SK-N-SH (cell line): ENCODE measurements around the gene FHL2. TPM values are rescaled to one million over a fixed set of nuclear protein-coding genes. Genes with fewer than 3 reads are reported as not detected.

Experiments used
- CTCF ChIA-PET: fragments of 300-600, 350-600 bp; formaldehyde crosslinking; extraction: SDS; loops from one replicate; lab custom pipeline; 2021; lab: Yijun Ruan, JAX
- POLR2A ChIA-PET: fragments of 350-600 bp; sonication (Branson Sonifier 250); formaldehyde crosslinking; extraction: SDS; loops from one replicate; lab custom pipeline; 2020; ENCODE audit warnings: antibody characterized with exemption, inconsistent platforms; lab: Yijun Ruan, JAX
- DNase-seq: peaks from one replicate; pipeline ENCODE4 v3.0.0; 2012
- H2AFZ ChIP-seq: fragments of 200-600 bp; sonication (generic); 2 replicates; pipeline ENCODE4 v1.8.1; 2016; ENCODE audit warnings: antibody characterized with exemption, mild to moderate bottlenecking, low read depth
- H3F3A ChIP-seq: fragments of 200-600 bp; sonication (generic); replicated peaks from 2 replicates; pipeline ENCODE3; 2016; ENCODE audit warnings: antibody characterized with exemption, mild to moderate bottlenecking; ENCODE audit not compliant: insufficient read depth
- H3K27ac ChIP-seq, 2 experiments: fragments of 200-500 bp in 1 of 2; fragments of 200-600 bp in 1 of 2; sonication (Bioruptor generic) in 1 of 2; sonication (generic), shearing (Covaris generic) in 1 of 2; 2 replicates each; pipeline versions ENCODE4 v1.5.1 to v1.6.1; 2014 to 2016; ENCODE audit warnings: low read depth in 2 of 2, inconsistent platforms in 1 of 2, low read length in 1 of 2, mild to moderate bottlenecking in 1 of 2, mixed read lengths in 1 of 2
- H3K27me3 ChIP-seq: fragments of 200-600 bp; sonication (generic), shearing (Covaris generic); 2 replicates; pipeline ENCODE4 v1.6.1; 2016; ENCODE audit warnings: mixed run types; ENCODE audit not compliant: insufficient read depth
- H3K36me3 ChIP-seq, 2 experiments: fragments of 200-500 bp in 1 of 2; fragments of 200-600 bp in 1 of 2; sonication (Bioruptor generic) in 1 of 2; sonication (generic) in 1 of 2; replicated peaks in 1 of 2; 2 replicates each; pipeline versions ENCODE3 to v1.5.1; 2014 to 2016; ENCODE audit warnings: low read length in 1 of 2, mild to moderate bottlenecking in 1 of 2; ENCODE audit not compliant: insufficient read depth in 2 of 2, control insufficient read depth in 1 of 2
- H3K4me1 ChIP-seq, 2 experiments: fragments of 200-500 bp in 1 of 2; fragments of 200-600 bp in 1 of 2; sonication (Bioruptor generic) in 1 of 2; sonication (generic), shearing (Covaris generic) in 1 of 2; 2 replicates each; pipeline versions ENCODE4 v1.5.1 to v1.6.1; 2014 to 2016; ENCODE audit warnings: low read depth in 1 of 2, low read length in 1 of 2, mixed run types in 1 of 2; ENCODE audit not compliant: insufficient read depth in 2 of 2, control insufficient read depth in 1 of 2
- H3K4me2 ChIP-seq: fragments of 200-600 bp; sonication (generic), shearing (Covaris generic); 2 replicates; pipeline ENCODE4 v1.6.1; 2017; ENCODE audit warnings: mixed run types
- H3K4me3 ChIP-seq, 2 experiments: fragments of 200-500 bp in 1 of 2; fragments of 200-600 bp in 1 of 2; sonication (Bioruptor generic) in 1 of 2; sonication (generic), shearing (Covaris generic) in 1 of 2; 2 replicates each; pipeline versions ENCODE4 v1.5.1 to v1.8.1; 2014 to 2016; ENCODE audit warnings: low read depth in 2 of 2, inconsistent platforms in 1 of 2, low read length in 1 of 2, mild to moderate bottlenecking in 1 of 2, mixed read lengths in 1 of 2, moderate library complexity in 1 of 2
- H3K79me2 ChIP-seq: fragments of 200-600 bp; sonication (generic); 2 replicates; pipeline ENCODE4 v1.8.1; 2017; ENCODE audit warnings: mild to moderate bottlenecking; ENCODE audit not compliant: insufficient read depth
- H3K9ac ChIP-seq: fragments of 200-600 bp; sonication (generic); 2 replicates; pipeline ENCODE4 v1.6.1; 2017; ENCODE audit warnings: mixed run types
- H3K9me2 ChIP-seq: fragments of 200-600 bp; sonication (generic); 2 replicates; pipeline ENCODE4 v1.6.1; 2017; ENCODE audit warnings: mixed run types
- H3K9me3 ChIP-seq: fragments of 200-600 bp; sonication (generic); 2 replicates; pipeline ENCODE4 v1.6.1; 2017; ENCODE audit warnings: mixed run types, mild to moderate bottlenecking, moderate library complexity
- H4K20me1 ChIP-seq: fragments of 200-600 bp; sonication (generic); 2 replicates; pipeline ENCODE4 v1.6.1; 2017; ENCODE audit warnings: mild to moderate bottlenecking, mixed run types; ENCODE audit not compliant: insufficient read depth
- ELF1 ChIP-seq: IDR thresholded peaks from 2 replicates; pipeline ENCODE4 v1.4.0; 2012
- EP300 ChIP-seq, 2 experiments: IDR thresholded peaks; 2 replicates each; pipeline versions ENCODE4 v1.4.0 to v1.6.1; 2012; ENCODE audit warnings: borderline replicate concordance in 1 of 2, low read depth in 1 of 2, low read length in 1 of 2
- FOSL2 ChIP-seq: IDR thresholded peaks from 2 replicates; pipeline ENCODE4 v1.4.0; 2012; ENCODE audit warnings: low read depth, mild to moderate bottlenecking, moderate library complexity, borderline replicate concordance
- FOXM1 ChIP-seq: IDR thresholded peaks from 2 replicates; pipeline ENCODE4 v1.4.0; 2012; ENCODE audit warnings: low read depth, mild to moderate bottlenecking
- GABPA ChIP-seq: IDR thresholded peaks from 2 replicates; pipeline ENCODE4 v1.4.0; 2012; ENCODE audit warnings: low read depth, mild to moderate bottlenecking
- GATA2 ChIP-seq: sonication (generic); formaldehyde crosslinking; IDR thresholded peaks from 2 replicates; pipeline ENCODE4 v1.5.0; 2020; ENCODE audit warnings: mild to moderate bottlenecking, missing genetic modification reagents
- IRF3 ChIP-seq: fragments of 150-350 bp; IDR thresholded peaks from 2 replicates; pipeline ENCODE4 v1.6.1; 2016; ENCODE audit warnings: mild to moderate bottlenecking, low read depth, low read length
- JUND ChIP-seq: IDR thresholded peaks from 2 replicates; pipeline ENCODE4 v1.4.0; 2012
- MEF2A ChIP-seq: IDR thresholded peaks from 2 replicates; pipeline ENCODE4 v1.4.0; 2012; ENCODE audit warnings: low read depth, borderline replicate concordance
- MXI1 ChIP-seq: IDR thresholded peaks from 2 replicates; pipeline ENCODE4 v1.6.1; 2012; ENCODE audit warnings: mild to moderate bottlenecking, low read depth, low read length, improper control_type of control experiment
- RAD21 ChIP-seq: IDR thresholded peaks from 2 replicates; pipeline ENCODE4 v1.6.1; 2012; ENCODE audit warnings: mild to moderate bottlenecking, low read length
- RCOR1 ChIP-seq: fragments of 150-350 bp; IDR thresholded peaks from 2 replicates; pipeline ENCODE4 v1.6.1; 2017; ENCODE audit warnings: antibody characterized with exemption, low read length
- RXRA ChIP-seq: IDR thresholded peaks from 2 replicates; pipeline ENCODE4 v1.4.0; 2012; ENCODE audit warnings: low read depth, mild to moderate bottlenecking, borderline replicate concordance
- SMC3 ChIP-seq: IDR thresholded peaks from 2 replicates; pipeline ENCODE4 v1.6.1; 2012; ENCODE audit warnings: low read depth, low read length, improper control_type of control experiment
- TCF12 ChIP-seq: IDR thresholded peaks from 2 replicates; pipeline ENCODE4 v1.4.0; 2012
- USF1 ChIP-seq: IDR thresholded peaks from 2 replicates; pipeline ENCODE4 v1.4.0; 2012; ENCODE audit warnings: low read depth, borderline replicate concordance
- YY1 ChIP-seq: IDR thresholded peaks from 2 replicates; pipeline ENCODE4 v1.4.0; 2012; ENCODE audit warnings: low read depth, mild to moderate bottlenecking
- WGBS: methylation state at CpG from one replicate; pipeline ENCODE4 v1.1.6; 2017; ENCODE audit warnings: low lambda C conversion rate; 5-methylcytosine and 5-hydroxymethylcytosine counted together
- polyA plus RNA-seq, 3 experiments: library from polyadenylated mRNA; depleted of rRNA; stranded (reverse); fragments of >200 nt; gene quantifications; 2 replicates each; pipeline ENCODE4 v1.2.3, GENCODE V29; 2012
- TF ChIP-seq, protein P1 (sequence below): IDR thresholded peaks from 2 replicates; pipeline ENCODE4; 2012

FHL2 gene
- polyA plus RNA-seq, 1 of the 3 experiments (the other 2 are of a cell fraction) = 31.7 TPM

DNA sequence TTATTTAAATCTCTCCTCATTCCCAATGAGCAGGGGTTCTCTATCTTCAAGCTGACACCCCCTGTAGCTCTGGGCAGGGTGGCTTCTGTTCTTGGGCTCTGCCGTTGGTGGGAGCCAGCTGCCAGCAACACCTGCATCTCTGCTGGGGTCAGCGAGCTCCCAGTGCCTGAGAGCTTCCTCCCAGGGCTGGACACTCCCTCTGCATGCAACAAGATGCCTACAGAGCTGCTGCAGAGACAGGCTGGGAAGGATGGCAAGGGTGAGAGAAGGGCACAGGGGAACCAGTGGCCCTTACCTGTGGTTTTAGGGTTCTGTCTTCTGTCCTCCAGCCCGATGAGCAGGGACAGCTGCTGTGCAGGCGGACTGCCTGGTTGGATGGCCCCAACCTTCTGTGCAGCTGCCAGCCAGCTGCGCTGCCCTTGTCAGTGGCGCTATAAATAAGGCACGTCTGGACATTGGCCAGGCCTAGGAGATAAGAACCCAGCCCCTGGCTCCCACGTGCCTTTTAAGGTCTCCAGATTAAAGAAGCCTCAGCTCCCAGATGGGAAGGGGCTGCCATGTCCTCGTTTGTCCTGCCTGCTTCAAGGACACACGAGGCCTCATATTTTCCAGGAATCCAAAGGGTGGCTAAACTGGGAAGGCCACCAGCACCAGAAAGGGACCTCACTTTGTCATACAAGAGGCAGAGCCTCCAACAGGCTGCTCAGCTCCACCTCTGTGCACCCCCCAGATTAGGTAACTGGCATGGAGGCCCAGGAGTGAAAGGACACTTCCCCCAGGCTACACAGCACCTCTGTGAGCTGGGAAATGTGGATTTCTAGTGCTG lies 39.5 kb upstream of the FHL2 start (continued):
- TF ChIP-seq, protein P1, sequence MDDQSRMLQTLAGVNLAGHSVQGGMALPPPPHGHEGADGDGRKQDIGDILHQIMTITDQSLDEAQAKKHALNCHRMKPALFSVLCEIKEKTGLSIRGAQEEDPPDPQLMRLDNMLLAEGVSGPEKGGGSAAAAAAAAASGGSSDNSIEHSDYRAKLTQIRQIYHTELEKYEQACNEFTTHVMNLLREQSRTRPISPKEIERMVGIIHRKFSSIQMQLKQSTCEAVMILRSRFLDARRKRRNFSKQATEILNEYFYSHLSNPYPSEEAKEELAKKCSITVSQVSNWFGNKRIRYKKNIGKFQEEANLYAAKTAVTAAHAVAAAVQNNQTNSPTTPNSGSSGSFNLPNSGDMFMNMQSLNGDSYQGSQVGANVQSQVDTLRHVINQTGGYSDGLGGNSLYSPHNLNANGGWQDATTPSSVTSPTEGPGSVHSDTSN = peak; percentile 53; the same call in 1 of the 2 replicates
- no peak for TF ChIP-seq JUND
- no peak for TF ChIP-seq YY1
- TF ChIP-seq SMC3 = no peak
- TF ChIP-seq USF1 = no peak
- TF ChIP-seq, all 33 proteins: peak for 8

GRCh38 chr2:105437708-105438103 lies 38.9 kb upstream of the FHL2 start:
- Histone ChIP-seq H4K20me1 (no peaks in the 10 kb centered on the region), H3K27me3 (0 out of 2 replicates have a peak, but pooled peaks cover 4% of the 10 kb centered on the region), H3F3A (peaks cover 7% of the 10 kb centered on the region), H3K4me3 (no peak overlapping the region; a peak in 1 of 4 replicates), H3K9ac (no peak overlapping the region), H3K4me1 (peaks cover 0 to 17% of the 10 kb centered on the region in 2 experiments; a peak in 2 of 4 replicates), H2AFZ (no peak overlapping the region), H3K9me3 (no peaks in the 10 kb centered on the region), H3K36me3 (no peaks in the 10 kb centered on the region), H3K79me2 (no peaks in the 10 kb centered on the region), H3K9me2 (no peaks in the 10 kb centered on the region), H3K4me2 (peak overlapping the region; percentile 65), H3K27ac (peak overlapping the region in 1 of 2 experiments; percentile 95; a peak in 2 of 4 replicates)
- WGBS = 49% methylated on average over 3 of the region's 3 CpGs
- POLR2A ChIA-PET = interaction anchor here (0.9 to 1.8 kb wide), 4 partner anchors 11 to 80 kb away, joined by 4 to 12 read pairs (median 5); no protein-coding TSS in a partner anchor
- peak; percentile 38 for DNase-seq
- CTCF ChIA-PET = interaction anchor here (1.0 to 2.6 kb wide), 11 partner anchors 9 to 85 kb away, joined by 3 to 10 read pairs (median 3); partner anchors contain the start of gene FHL2
- TF ChIP-seq RAD21 (0 out of 2 replicates have a peak, but pooled peaks have one; percentile 4), EP300 (IDR thresholded peaks at IDR 0.05; ENCODE audit: borderline replicate concordance in 1 of 2, low read depth in 1 of 2, low read length in 1 of 2) (0 out of 4 replicates have a peak, but pooled peaks of 1 of the 2 experiments have one; percentile 23), MXI1 (peak; percentile 56; the same call in 1 of the 2 replicates), GABPA (no peak), TCF12 (no peak)

- 51% methylated on average over 4 of the region's 4 CpGs for WGBS
- H4K20me1 ChIP-seq = no peaks in the 10 kb centered on the region
- TF ChIP-seq IRF3 (no peak), RXRA (no peak), FOSL2 (no peak), FOXM1 (no peak), TCF12 (no peak), RAD21 (no peak), SMC3 (no peak), GATA2 (CRISPR knock-in tag) (no peak), GABPA (no peak), RCOR1 (no peak), JUND (no peak), MEF2A (no peak), ELF1 (no peak), EP300 (IDR thresholded peaks at IDR 0.05; ENCODE audit: borderline replicate concordance in 1 of 2, low read depth in 1 of 2, low read length in 1 of 2) (no peak)
- no peak overlapping the region for H3K27ac ChIP-seq
- CTCF ChIA-PET = interaction anchor here (1.0 to 1.4 kb wide), 3 partner anchors 16 to 62 kb away, joined by 3 read pairs; no protein-coding TSS in a partner anchor
- H3K79me2 ChIP-seq = no peaks in the 10 kb centered on the region
- no peak overlapping the region for H3K4me2 ChIP-seq
- H3K27me3 ChIP-seq = 0 out of 2 replicates have a peak, but pooled peaks cover 4% of the 10 kb centered on the region
- no peaks in the 10 kb centered on the region for H3K36me3 ChIP-seq
- POLR2A ChIA-PET = no interaction called here
- H2AFZ ChIP-seq = no peak overlapping the region
- peaks cover 5% of the 10 kb centered on the region for H3F3A ChIP-seq
- H3K9ac ChIP-seq = no peak overlapping the region
- no peak overlapping the region for H3K4me3 ChIP-seq
- peaks cover 0 to 17% of the 10 kb centered on the region in 2 experiments; a peak in 2 of 4 replicates for H3K4me1 ChIP-seq
- H3K9me2 ChIP-seq = no peaks in the 10 kb centered on the region
- no peaks in the 10 kb centered on the region for H3K9me3 ChIP-seq
- no peak for DNase-seq
These were observed 33.9 kb upstream of the FHL2 start for GRCh38 chr2:105432749-105433148.
